Activated naive CD8-positive, alpha-beta T cell treated with anti-CD3 and anti-CD28 coated beads for 36 hours (primary cell): ENCODE results near the gene TYRO3. TPM values are rescaled to one million over a fixed set of nuclear protein-coding genes. Genes with fewer than 3 reads are reported as not detected.
A peak's percentile ranks its signal among the peaks of the same experiment; 100 is the strongest.

ENCODE experiments used
- DNase-seq: peaks from one replicate; pipeline ENCODE4 v3.0.0; 2021
- H3K27ac Mint-ChIP-seq: one replicate; pipeline ENCODE4 v1.8.0; 2022; ENCODE audit warnings: mild to moderate bottlenecking, moderate library complexity, mixed read lengths
- H3K27me3 Mint-ChIP-seq: one replicate; pipeline ENCODE4 v1.8.0; 2022; ENCODE audit warnings: mild to moderate bottlenecking, mixed read lengths
- H3K36me3 Mint-ChIP-seq: one replicate; pipeline ENCODE4 v1.8.0; 2021; ENCODE audit warnings: mild to moderate bottlenecking, mixed read lengths
- H3K4me1 Mint-ChIP-seq: one replicate; pipeline ENCODE4 v1.8.0; 2021; ENCODE audit warnings: mixed read lengths
- H3K4me3 Mint-ChIP-seq: one replicate; pipeline ENCODE4 v1.8.0; 2022; ENCODE audit warnings: mild to moderate bottlenecking, moderate library complexity, mixed read lengths
- H3K9me3 Mint-ChIP-seq: one replicate; pipeline ENCODE4 v1.8.0; 2022; ENCODE audit warnings: mixed read lengths
- total RNA-seq, 2 experiments: library from RNA; stranded (reverse); gene quantifications; one replicate each; pipeline ENCODE4 v1.2.3, GENCODE V29; 2021

Gene TYRO3
- total RNA-seq, 2 experiments from 2014 or later: 1.1 to 1.3 TPM

GRCh38 chr15:41599061-41599460 lies 40.0 kb downstream of the TYRO3 start:
- Mint-ChIP-seq H3K9me3 (no peaks in the 10 kb centered on the region), H3K4me1 (peaks cover 7% of the 10 kb centered on the region), H3K4me3 (no peak overlapping the region), H3K36me3 (no peaks in the 10 kb centered on the region), H3K27me3 (peaks cover 11% of the 10 kb centered on the region), H3K27ac (no peak overlapping the region)
- DNase-seq: no peak

GRCh38 chr15:41603411-41603935 lies 44.5 kb downstream of the TYRO3 start:
- no peaks in the 10 kb centered on the region for H3K9me3 Mint-ChIP-seq
- H3K27me3 Mint-ChIP-seq: peaks cover 15% of the 10 kb centered on the region
- no peak for DNase-seq
- peaks cover 12% of the 10 kb centered on the region for H3K4me1 Mint-ChIP-seq
- peak overlapping the region; percentile 54 for H3K4me3 Mint-ChIP-seq
- H3K27ac Mint-ChIP-seq: no peak overlapping the region
- H3K36me3 Mint-ChIP-seq: no peaks in the 10 kb centered on the region

- H3K4me3 Mint-ChIP-seq: peak overlapping the region; percentile 54
- H3K27me3 Mint-ChIP-seq: peaks cover 15% of the 10 kb centered on the region
- peak; percentile 48 for DNase-seq
- H3K4me1 Mint-ChIP-seq: peaks cover 12% of the 10 kb centered on the region
- H3K36me3 Mint-ChIP-seq: no peaks in the 10 kb centered on the region
- no peak overlapping the region for H3K27ac Mint-ChIP-seq
- no peaks in the 10 kb centered on the region for H3K9me3 Mint-ChIP-seq
Observed at GRCh38 chr15:41603941-41604911, 45.2 kb downstream of the TYRO3 start.

GRCh38 chr15:41605566-41605965 lies 46.6 kb downstream of the TYRO3 start:
- Mint-ChIP-seq H3K4me3 (no peak overlapping the region), H3K9me3 (no peaks in the 10 kb centered on the region), H3K4me1 (peaks cover 12% of the 10 kb centered on the region), H3K36me3 (no peaks in the 10 kb centered on the region), H3K27me3 (peaks cover 15% of the 10 kb centered on the region), H3K27ac (no peak overlapping the region)
- no peak for DNase-seq

- no peak for DNase-seq
- H3K4me1 Mint-ChIP-seq: peaks cover 12% of the 10 kb centered on the region
- H3K9me3 Mint-ChIP-seq: no peaks in the 10 kb centered on the region
- peaks cover 15% of the 10 kb centered on the region for H3K27me3 Mint-ChIP-seq
- no peak overlapping the region for H3K27ac Mint-ChIP-seq
- no peak overlapping the region for H3K4me3 Mint-ChIP-seq
- no peaks in the 10 kb centered on the region for H3K36me3 Mint-ChIP-seq
Observed at GRCh38 chr15:41606997-41607396, 48.0 kb downstream of the TYRO3 start.

GRCh38 chr15:41609123-41609522 lies 50.1 kb downstream of the TYRO3 start:
- Mint-ChIP-seq H3K4me3 (no peak overlapping the region), H3K27me3 (peaks cover 3% of the 10 kb centered on the region), H3K36me3 (no peaks in the 10 kb centered on the region), H3K9me3 (no peaks in the 10 kb centered on the region), H3K4me1 (peaks cover 5% of the 10 kb centered on the region), H3K27ac (no peak overlapping the region)
- no peak for DNase-seq

GRCh38 chr15:41610048-41610447 lies 51.0 kb downstream of the TYRO3 start:
- H3K27ac Mint-ChIP-seq: no peak overlapping the region
- no peak overlapping the region for H3K4me3 Mint-ChIP-seq
- no peak for DNase-seq
- no peaks in the 10 kb centered on the region for H3K9me3 Mint-ChIP-seq
- H3K36me3 Mint-ChIP-seq: no peaks in the 10 kb centered on the region
- H3K27me3 Mint-ChIP-seq: no peaks in the 10 kb centered on the region
- H3K4me1 Mint-ChIP-seq: no peaks in the 10 kb centered on the region

- H3K4me3 Mint-ChIP-seq: peak overlapping the region; percentile 77
- peaks cover 4% of the 10 kb centered on the region for H3K36me3 Mint-ChIP-seq
- no peak for DNase-seq
- H3K27me3 Mint-ChIP-seq: peaks cover 3% of the 10 kb centered on the region
- peaks cover 6% of the 10 kb centered on the region for H3K9me3 Mint-ChIP-seq
- H3K4me1 Mint-ChIP-seq: peaks cover 9% of the 10 kb centered on the region
- H3K27ac Mint-ChIP-seq: peak overlapping the region; percentile 83
Observed at GRCh38 chr15:41620536-41621199, 61.7 kb downstream of the TYRO3 start.

- peak; percentile 86 for DNase-seq
- Mint-ChIP-seq H3K4me1 (peaks cover 9% of the 10 kb centered on the region), H3K9me3 (peaks cover 6% of the 10 kb centered on the region), H3K4me3 (peak overlapping the region; percentile 77), H3K36me3 (peaks cover 4% of the 10 kb centered on the region), H3K27ac (peak overlapping the region; percentile 83), H3K27me3 (peaks cover 3% of the 10 kb centered on the region)
Observed at GRCh38 chr15:41621200-41622193, 62.5 kb downstream of the TYRO3 start.

- Mint-ChIP-seq H3K4me3 (no peak overlapping the region), H3K27ac (no peak overlapping the region), H3K4me1 (peaks cover 9% of the 10 kb centered on the region), H3K36me3 (peaks cover 4% of the 10 kb centered on the region), H3K27me3 (peaks cover 3% of the 10 kb centered on the region), H3K9me3 (peaks cover 3% of the 10 kb centered on the region)
- no peak for DNase-seq
Observed at GRCh38 chr15:41622901-41623300, 63.9 kb downstream of the TYRO3 start.

- DNase-seq: no peak
- no peaks in the 10 kb centered on the region for H3K9me3 Mint-ChIP-seq
- H3K4me3 Mint-ChIP-seq: no peak overlapping the region
- no peak overlapping the region for H3K27ac Mint-ChIP-seq
- H3K36me3 Mint-ChIP-seq: no peaks in the 10 kb centered on the region
- H3K27me3 Mint-ChIP-seq: no peaks in the 10 kb centered on the region
- H3K4me1 Mint-ChIP-seq: no peaks in the 10 kb centered on the region
Observed at GRCh38 chr15:41627203-41627602, 68.2 kb downstream of the TYRO3 start.

GRCh38 chr15:41629463-41629862 lies 70.5 kb downstream of the TYRO3 start:
- Mint-ChIP-seq H3K27ac (no peak overlapping the region), H3K27me3 (no peaks in the 10 kb centered on the region), H3K4me3 (no peak overlapping the region), H3K4me1 (peaks cover 2% of the 10 kb centered on the region), H3K36me3 (no peaks in the 10 kb centered on the region), H3K9me3 (no peaks in the 10 kb centered on the region)
- DNase-seq: no peak

- H3K36me3 Mint-ChIP-seq: no peaks in the 10 kb centered on the region
- no peak for DNase-seq
- H3K4me3 Mint-ChIP-seq: no peak overlapping the region
- no peak overlapping the region for H3K27ac Mint-ChIP-seq
- H3K27me3 Mint-ChIP-seq: no peaks in the 10 kb centered on the region
- H3K4me1 Mint-ChIP-seq: peaks cover 3% of the 10 kb centered on the region
- no peaks in the 10 kb centered on the region for H3K9me3 Mint-ChIP-seq
Observed at GRCh38 chr15:41629883-41630282, 70.9 kb downstream of the TYRO3 start.

GRCh38 chr15:41630616-41631217 lies 71.7 kb downstream of the TYRO3 start:
- no peaks in the 10 kb centered on the region for H3K9me3 Mint-ChIP-seq
- no peak overlapping the region for H3K27ac Mint-ChIP-seq
- H3K4me3 Mint-ChIP-seq: no peak overlapping the region
- H3K4me1 Mint-ChIP-seq: peaks cover 3% of the 10 kb centered on the region
- no peak for DNase-seq
- no peaks in the 10 kb centered on the region for H3K27me3 Mint-ChIP-seq
- H3K36me3 Mint-ChIP-seq: no peaks in the 10 kb centered on the region
